Amygdala (tissue), 56 donors: Measurements from ENCODE around the gene TWF2.

Experiments used
- DNase-seq, 56 donors: peaks; one replicate each; lab custom pipeline; 2025; lab: John Stamatoyannopoulos, UW

TWF2 gene

DNA sequence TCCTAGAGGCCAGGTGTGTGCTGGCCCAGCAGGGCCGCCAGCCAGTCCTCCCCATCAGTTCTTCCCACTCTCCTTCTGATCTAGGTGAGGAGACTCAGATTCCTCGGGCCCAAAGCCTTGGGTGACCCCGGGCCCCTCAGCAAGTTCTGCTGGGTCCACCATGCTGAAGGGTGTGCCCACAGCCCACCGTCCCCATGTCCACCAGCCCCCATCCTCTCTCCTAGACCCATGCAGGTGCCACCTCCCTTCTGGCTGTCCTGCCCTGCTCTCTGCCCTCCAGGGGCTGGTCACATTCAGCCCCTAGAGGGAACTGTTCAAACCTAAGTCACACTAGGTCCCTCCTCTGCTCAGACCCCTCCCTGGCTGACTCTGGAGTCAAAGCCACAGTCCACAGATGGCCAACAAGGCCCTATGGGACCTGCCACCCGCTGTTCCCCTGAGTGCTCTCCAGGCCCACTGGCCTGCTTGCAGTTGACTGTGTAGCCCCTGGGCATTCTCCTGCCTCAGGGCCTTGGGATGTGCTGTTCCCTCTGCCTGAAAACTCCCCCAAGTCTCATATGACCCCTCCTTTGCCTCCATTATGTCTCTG, 12.6 kb downstream of the TWF2 start:
- no peak for DNase-seq

- no peak for DNase-seq
These were observed 13.3 kb downstream of the TWF2 start, which contains the start of gene TLR9 for GRCh38 chr3:52225452-52226228. Gene TLR9 (minus strand): TSS chr3:52225645. CDS start chr3:52225529, 116 bp downstream.

GRCh38 chr3:52223449-52224408, 15.2 kb downstream of the TWF2 start:
- DNase-seq: no peak

- no peak for DNase-seq
These were observed 16.4 kb downstream of the TWF2 start for GRCh38 chr3:52222319-52223221.

GRCh38 chr3:52221563-52222318, 17.2 kb downstream of the TWF2 start:
- DNase-seq: no peak

DNA sequence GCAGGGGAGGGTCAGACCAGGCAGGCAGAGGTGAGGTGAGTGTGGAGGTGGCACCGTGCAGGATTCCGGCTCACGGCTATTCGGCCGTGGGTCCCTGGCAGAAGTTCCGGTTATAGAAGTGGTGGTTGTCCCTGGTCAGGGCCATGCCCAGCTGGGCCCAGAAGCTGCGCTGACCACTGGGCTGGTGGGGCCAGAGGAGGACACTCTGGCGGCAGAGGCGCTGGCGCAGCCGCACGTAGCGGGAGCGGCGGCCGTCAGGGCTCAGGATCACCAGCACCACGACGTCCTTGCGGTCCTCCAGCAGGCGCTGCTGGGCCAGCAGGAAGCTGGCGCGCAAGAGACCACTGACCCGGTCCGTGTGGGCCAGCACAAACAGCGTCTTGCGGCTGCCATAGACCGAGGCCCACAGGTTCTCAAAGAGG, 17.8 kb downstream of the TWF2 start:
- DNase-seq: no peak

DNA sequence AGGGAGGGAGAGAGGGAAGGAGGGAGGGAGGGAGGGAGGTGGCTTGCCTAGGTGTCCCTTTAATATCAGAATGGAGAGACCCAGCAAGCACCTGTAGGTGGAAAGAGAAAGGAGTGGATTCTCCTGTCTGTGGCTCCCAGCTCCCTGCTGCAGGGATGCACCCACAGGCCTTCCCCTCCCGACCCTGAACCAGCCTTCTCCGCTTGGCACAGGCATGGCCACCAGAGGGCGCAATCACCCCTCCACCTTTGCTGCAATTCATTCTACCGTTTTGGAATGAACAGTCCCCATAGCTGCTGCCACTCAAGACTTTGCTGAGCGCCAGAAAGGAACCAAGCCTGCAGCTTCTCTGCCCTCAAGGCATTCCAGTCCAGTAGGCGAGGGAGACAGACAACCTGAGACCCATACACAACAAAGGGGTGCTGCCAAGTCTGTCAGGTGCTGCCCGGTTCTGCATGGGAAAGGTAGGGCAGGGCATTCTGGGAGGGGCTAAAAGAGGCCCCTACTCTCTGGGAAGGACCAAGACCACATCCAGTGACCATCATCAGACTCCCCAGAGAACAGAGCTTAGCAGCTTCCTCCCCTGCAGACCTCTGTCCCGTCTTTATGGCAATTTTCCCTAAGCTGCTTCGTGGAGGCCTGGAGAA, 18.5 kb downstream of the TWF2 start:
- DNase-seq: peak in 49 of 56 donors; percentile 17 to 85 (median 62)

DNA sequence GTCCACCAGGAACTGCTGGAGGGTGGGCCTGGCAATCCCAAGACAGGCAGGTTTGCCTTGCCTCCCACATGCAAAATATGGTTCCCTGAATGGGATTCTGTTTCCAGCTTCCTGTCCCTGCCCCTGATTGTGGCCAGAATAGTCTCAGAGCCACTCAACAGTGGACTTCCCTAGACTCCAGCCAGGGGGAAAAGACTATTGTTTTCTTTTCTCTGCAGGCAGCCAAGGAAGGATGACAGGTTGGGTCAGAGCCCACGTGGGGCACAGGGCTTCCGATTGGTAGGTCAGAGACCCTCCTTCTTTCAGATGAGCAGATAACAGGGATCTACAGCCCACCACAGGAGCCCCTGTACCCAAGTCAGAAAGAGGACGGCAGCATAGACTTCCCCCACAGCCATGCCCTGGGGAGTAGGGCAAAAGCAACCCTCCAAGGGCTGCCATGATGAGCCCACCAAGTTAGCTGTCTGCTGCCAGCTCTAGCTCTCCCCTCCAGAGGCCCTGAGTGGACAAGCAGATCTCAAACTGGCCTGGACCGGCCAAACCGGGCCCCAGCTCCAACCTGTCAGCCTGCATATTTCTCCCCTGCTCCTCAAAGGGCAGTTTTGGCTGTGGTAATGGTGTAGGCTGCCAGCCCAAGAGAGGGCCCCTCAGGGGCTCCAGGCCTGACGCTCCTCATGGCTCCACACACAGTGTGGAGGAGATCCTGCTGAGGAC, 19.9 kb downstream of the TWF2 start:
- no peak for DNase-seq

DNA sequence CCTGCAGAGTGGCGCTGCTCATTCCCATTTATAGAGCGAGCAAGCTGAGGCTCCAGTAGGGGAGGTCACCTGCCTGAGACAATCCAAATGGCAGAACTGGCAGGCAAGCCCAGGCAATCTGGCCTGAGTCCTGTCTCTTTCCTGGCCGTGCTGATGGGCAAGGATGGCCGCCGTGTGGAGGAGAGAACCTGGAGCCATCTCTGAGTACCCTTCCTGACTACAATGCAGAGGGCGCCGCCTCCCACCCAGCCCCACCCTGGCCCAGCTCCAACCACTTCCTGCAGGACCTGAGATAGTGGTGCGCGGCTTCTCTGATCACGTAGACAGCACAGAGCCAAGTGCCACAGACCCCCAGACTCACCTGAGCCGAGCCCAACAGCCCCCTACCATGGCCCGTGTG, 20.5 kb downstream of the TWF2 start:
- DNase-seq: no peak

- DNase-seq: no peak
These were observed 20.9 kb downstream of the TWF2 start for GRCh38 chr3:52218026-52218425.

- DNase-seq: no peak
These were observed 21.6 kb downstream of the TWF2 start for GRCh38 chr3:52217409-52217805.

GRCh38 chr3:52216585-52217408, 22.2 kb downstream of the TWF2 start:
- no peak for DNase-seq

DNA sequence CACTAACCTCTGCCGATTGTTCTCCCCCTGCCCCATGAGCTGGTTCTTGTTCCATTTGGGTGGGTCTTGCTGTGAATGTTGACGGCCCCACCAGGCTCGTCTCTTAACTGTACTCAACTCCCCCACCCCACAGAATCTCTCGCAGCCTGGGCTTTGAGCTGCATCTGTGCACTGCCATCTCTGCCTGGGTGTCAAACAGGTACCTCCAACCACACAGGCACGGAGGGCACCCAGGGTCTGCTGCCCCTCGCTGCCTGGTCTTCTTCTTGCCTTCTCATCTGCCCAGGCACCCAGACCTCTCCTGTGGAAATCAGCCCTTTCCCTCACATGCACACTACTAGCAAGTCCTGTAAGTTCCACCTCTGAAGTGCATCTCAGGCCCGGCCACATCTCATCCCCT, 23.6 kb downstream of the TWF2 start:
- DNase-seq: no peak

DNA sequence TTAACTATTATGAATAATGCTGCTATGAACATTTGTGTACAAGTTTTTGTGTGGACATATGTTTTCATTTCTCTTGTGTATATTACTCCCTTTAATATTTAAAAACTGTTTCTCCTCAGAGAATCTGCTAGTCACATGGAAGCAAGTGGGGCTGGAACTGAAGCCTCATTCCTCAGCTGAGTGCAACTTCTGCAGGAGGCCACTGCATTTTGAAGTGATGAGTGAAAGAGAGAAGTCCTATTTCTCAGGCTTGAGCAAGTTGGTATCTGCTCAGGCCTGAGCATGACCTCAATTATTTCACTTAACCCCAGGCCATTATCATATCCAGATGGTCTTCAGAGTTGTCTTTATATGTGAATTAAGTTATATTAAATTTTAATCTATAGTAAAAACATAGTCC, 25.1 kb downstream of the TWF2 start:
- no peak for DNase-seq

DNA sequence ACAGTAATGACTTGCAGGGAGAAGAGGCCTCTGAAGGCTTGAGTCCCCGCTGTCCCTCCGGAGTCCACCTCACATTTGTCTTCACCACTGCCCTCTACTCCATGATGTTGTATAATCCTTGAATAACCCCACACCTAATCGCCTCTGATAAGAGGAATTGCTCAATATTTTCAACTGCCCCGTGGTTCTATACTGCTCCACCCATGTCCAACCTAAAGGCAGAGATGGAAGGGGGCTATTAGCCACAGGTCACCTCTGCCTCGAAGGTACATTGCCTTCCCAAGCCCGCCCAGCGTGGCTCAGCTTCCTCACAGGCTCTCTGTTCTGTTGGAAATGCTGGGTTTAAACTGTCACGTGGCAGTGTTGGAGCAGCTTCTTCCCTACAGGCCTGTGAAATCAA, 26.0 kb downstream of the TWF2 start:
- DNase-seq: no peak

DNA sequence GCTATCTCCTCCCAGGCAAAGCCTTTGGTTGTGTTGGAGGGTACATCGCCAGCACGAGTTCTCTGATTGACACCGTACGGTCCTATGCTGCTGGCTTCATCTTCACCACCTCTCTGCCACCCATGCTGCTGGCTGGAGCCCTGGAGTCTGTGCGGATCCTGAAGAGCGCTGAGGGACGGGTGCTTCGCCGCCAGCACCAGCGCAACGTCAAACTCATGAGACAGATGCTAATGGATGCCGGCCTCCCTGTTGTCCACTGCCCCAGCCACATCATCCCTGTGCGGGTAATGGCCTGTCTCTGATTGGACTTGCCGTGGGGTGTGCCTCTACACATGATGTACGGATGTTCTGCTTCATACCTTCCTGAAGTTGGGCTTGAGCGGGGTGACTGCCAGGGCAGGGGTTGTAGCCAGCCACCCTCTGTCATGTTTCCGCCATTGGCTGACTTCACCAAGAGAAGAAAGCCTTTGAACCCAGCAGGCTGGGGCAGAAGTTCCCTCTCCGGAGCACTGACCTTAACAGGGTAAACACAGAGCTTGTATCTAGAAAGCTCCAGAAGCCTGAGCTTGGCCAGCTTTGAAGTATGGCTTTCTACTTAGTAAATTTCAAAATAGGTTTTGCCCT, 27.6 kb downstream of the TWF2 start:
- DNase-seq: no peak

DNA sequence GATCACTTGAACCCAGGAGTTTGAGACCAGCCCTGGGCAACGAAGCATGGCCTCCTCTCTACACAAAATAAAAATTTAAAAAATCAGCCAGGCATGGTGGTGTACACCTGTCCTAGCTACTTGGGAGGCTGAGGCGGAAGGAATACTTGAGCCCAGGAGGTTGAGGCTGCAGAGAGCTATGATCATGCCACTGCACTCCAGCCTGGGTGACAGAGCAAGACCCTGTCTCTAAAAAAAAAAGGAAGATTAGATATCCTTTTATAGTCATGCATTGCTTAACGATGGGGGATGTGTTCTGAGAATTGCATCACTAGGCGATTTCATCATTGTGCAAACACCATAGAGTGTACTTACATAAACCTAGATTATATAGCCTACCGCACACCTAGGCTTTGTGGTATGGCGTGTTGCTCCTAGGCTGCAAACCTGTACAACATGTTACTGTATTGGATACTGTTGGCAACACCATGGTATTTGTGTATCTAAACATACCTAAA, 28.4 kb downstream of the TWF2 start:
- DNase-seq: no peak
